Activated naive CD4-positive, alpha-beta T cell treated with anti-CD3 and anti-CD28 coated beads for 36 hours (primary cell): Measurements from ENCODE around the gene ARF6. TPM values are rescaled to one million over a fixed set of nuclear protein-coding genes. Genes with fewer than 3 reads are reported as not detected.
"Not testable (repeated sequence)": the region's sequence is repeated elsewhere in the genome, so short reads cannot be mapped to it uniquely, and the experiment has no call there.

Experiments used
- CTCF ChIA-PET: fragments of 350-600 bp; sonication (Branson Sonifier 250); formaldehyde crosslinking; loops from one replicate; lab custom pipeline; 2021; ENCODE audit warnings: antibody characterized with exemption; lab: Charles Lee
- DNase-seq: peaks from one replicate; pipeline ENCODE4 v3.0.0-alpha.2; 2020
- H3K27ac Mint-ChIP-seq: one replicate; pipeline ENCODE4 v1.8.0; 2021; ENCODE audit warnings: mild to moderate bottlenecking, mixed read lengths
- H3K27me3 Mint-ChIP-seq: one replicate; pipeline ENCODE4 v1.8.0; 2021; ENCODE audit warnings: low read depth, mixed read lengths
- H3K36me3 Mint-ChIP-seq: one replicate; pipeline ENCODE4 v1.8.0; 2021; ENCODE audit warnings: low read depth, mixed read lengths
- H3K4me1 Mint-ChIP-seq: one replicate; pipeline ENCODE4 v1.8.0; 2021; ENCODE audit warnings: low read depth, mixed read lengths
- H3K4me3 Mint-ChIP-seq: one replicate; pipeline ENCODE4 v1.8.0; 2021; ENCODE audit warnings: mild to moderate bottlenecking, moderate library complexity, mixed read lengths
- H3K9me3 Mint-ChIP-seq: one replicate; pipeline ENCODE4 v1.8.0; 2021; ENCODE audit warnings: mixed read lengths
- intact Hi-C: fragments of 100-400 bp; cut with micrococcal nuclease; formaldehyde crosslinking; loops from one replicate; pipeline ENCODE4 v1.15.1; 2023
- total RNA-seq, 2 experiments: library from RNA; stranded (reverse); gene quantifications; one replicate each; pipeline ENCODE4 v1.2.3, GENCODE V29; 2021

The ARF6 gene
- total RNA-seq, 2 experiments from 2014 or later = 128 to 129 TPM

- peak overlapping the region; percentile 100 for H3K4me3 Mint-ChIP-seq
- peaks cover 38% of the 10 kb centered on the region for H3K4me1 Mint-ChIP-seq
- intact Hi-C loops = loop anchor here (1.0 to 10.0 kb wide), 7 partner anchors 15 to 1952 kb away; partner anchors contain the start of gene SOS2
- DNase-seq = no peak
- CTCF ChIA-PET = interaction anchor here (0.7 to 1.8 kb wide), 9 partner anchors 28 to 209 kb away, joined by 3 to 12 read pairs (median 4); no protein-coding TSS in a partner anchor
- H3K27me3 Mint-ChIP-seq = no peaks in the 10 kb centered on the region
- H3K27ac Mint-ChIP-seq = peak overlapping the region; percentile 100
- no peaks in the 10 kb centered on the region for H3K9me3 Mint-ChIP-seq
- peaks cover 51% of the 10 kb centered on the region for H3K36me3 Mint-ChIP-seq
Observed at GRCh38 chr14:49895480-49895879, 2.6 kb downstream of the ARF6 start.

- peaks cover 51% of the 10 kb centered on the region for H3K36me3 Mint-ChIP-seq
- intact Hi-C loops = loop anchor here (1.0 to 10.0 kb wide), 3 partner anchors 626 to 1951 kb away; no protein-coding TSS in a partner anchor
- CTCF ChIA-PET = interaction anchor here (0.6 to 1.8 kb wide), 10 partner anchors 26 to 208 kb away, joined by 3 to 12 read pairs (median 4); no protein-coding TSS in a partner anchor
- H3K9me3 Mint-ChIP-seq, DNase-seq, H3K27me3 Mint-ChIP-seq: not testable (repeated sequence)
- peak overlapping the region; percentile 100 for H3K27ac Mint-ChIP-seq
- H3K4me1 Mint-ChIP-seq = peaks cover 38% of the 10 kb centered on the region
- H3K4me3 Mint-ChIP-seq = peak overlapping the region; percentile 100
Observed at GRCh38 chr14:49896272-49896671, 3.4 kb downstream of the ARF6 start.

- H3K9me3 Mint-ChIP-seq = no peaks in the 10 kb centered on the region
Observed at GRCh38 chr14:49896966-49897365, 4.1 kb downstream of the ARF6 start.

GRCh38 chr14:49897414-49897813 lies 4.5 kb downstream of the ARF6 start:
- intact Hi-C loops = loop anchor here (5.0 to 10.0 kb wide), 2 partner anchors 927 to 1950 kb away; no protein-coding TSS in a partner anchor
- Mint-ChIP-seq H3K4me1 (peaks cover 32% of the 10 kb centered on the region), H3K9me3 (peaks cover 1% of the 10 kb centered on the region), H3K36me3 (peaks cover 54% of the 10 kb centered on the region), H3K4me3 (peak overlapping the region; percentile 100), H3K27me3 (no peaks in the 10 kb centered on the region), H3K27ac (peak overlapping the region; percentile 100)
- CTCF ChIA-PET = interaction anchor here (0.7 to 1.0 kb wide), 2 partner anchors 103 to 141 kb away, joined by 3 to 6 read pairs; no protein-coding TSS in a partner anchor
- DNase-seq = no peak

More at GRCh38 chr14:49896966-49897365, 4.1 kb downstream of the ARF6 start:
- intact Hi-C loops = loop anchor here (1.0 to 10.0 kb wide), 3 partner anchors 625 to 1950 kb away; no protein-coding TSS in a partner anchor
- no peak for DNase-seq
- Mint-ChIP-seq H3K4me3 (peak overlapping the region; percentile 100), H3K36me3 (peaks cover 51% of the 10 kb centered on the region), H3K27me3 (no peaks in the 10 kb centered on the region), H3K4me1 (peaks cover 33% of the 10 kb centered on the region), H3K27ac (peak overlapping the region; percentile 100)
- CTCF ChIA-PET = interaction anchor here (1.0 kb wide), 1 partner anchor 141 kb away, joined by 6 read pairs; no protein-coding TSS in a partner anchor

- Mint-ChIP-seq H3K4me1 (peaks cover 32% of the 10 kb centered on the region), H3K9me3 (peaks cover 1% of the 10 kb centered on the region), H3K4me3 (peak overlapping the region; percentile 54), H3K27ac (peak overlapping the region; percentile 86), H3K36me3 (peaks cover 52% of the 10 kb centered on the region), H3K27me3 (no peaks in the 10 kb centered on the region)
- CTCF ChIA-PET = interaction anchor here (0.7 to 1.0 kb wide), 2 partner anchors 103 to 140 kb away, joined by 3 to 6 read pairs; no protein-coding TSS in a partner anchor
- DNase-seq = no peak
- intact Hi-C loops = loop anchor here (5.0 to 10.0 kb wide), 2 partner anchors 927 to 1949 kb away; no protein-coding TSS in a partner anchor
Observed at GRCh38 chr14:49897965-49898364, 5.1 kb downstream of the ARF6 start.

GRCh38 chr14:49898485-49898884 lies 5.6 kb downstream of the ARF6 start:
- H3K4me1 Mint-ChIP-seq = peaks cover 32% of the 10 kb centered on the region
- H3K36me3 Mint-ChIP-seq = peaks cover 49% of the 10 kb centered on the region
- peak overlapping the region; percentile 86 for H3K27ac Mint-ChIP-seq
- H3K4me3 Mint-ChIP-seq = peak overlapping the region; percentile 54
- no peaks in the 10 kb centered on the region for H3K27me3 Mint-ChIP-seq
- intact Hi-C loops = loop anchor here (5.0 to 10.0 kb wide), 2 partner anchors 926 to 1949 kb away; no protein-coding TSS in a partner anchor
- DNase-seq = no peak
- H3K9me3 Mint-ChIP-seq = peaks cover 1% of the 10 kb centered on the region
- CTCF ChIA-PET = interaction anchor here (0.7 to 1.1 kb wide), 2 partner anchors 45 to 102 kb away, joined by 5 to 7 read pairs; no protein-coding TSS in a partner anchor

GRCh38 chr14:49900973-49901372 lies 8.1 kb downstream of the ARF6 start:
- DNase-seq = no peak
- H3K9me3 Mint-ChIP-seq = peaks cover 3% of the 10 kb centered on the region
- H3K27me3 Mint-ChIP-seq = no peaks in the 10 kb centered on the region
- CTCF ChIA-PET = interaction anchor here (2.3 kb wide), 1 partner anchor 137 kb away, joined by 10 read pairs; no protein-coding TSS in a partner anchor
- intact Hi-C loops = no loop called here
- no peak overlapping the region for H3K27ac Mint-ChIP-seq
- H3K4me1 Mint-ChIP-seq = peaks cover 35% of the 10 kb centered on the region
- H3K4me3 Mint-ChIP-seq = no peak overlapping the region
- H3K36me3 Mint-ChIP-seq = peaks cover 28% of the 10 kb centered on the region

- intact Hi-C loops, DNase-seq, H3K4me3 Mint-ChIP-seq, CTCF ChIA-PET, H3K27me3 Mint-ChIP-seq, H3K9me3 Mint-ChIP-seq, H3K27ac Mint-ChIP-seq: not testable (repeated sequence)
- Mint-ChIP-seq H3K4me1 (peaks cover 42% of the 10 kb centered on the region), H3K36me3 (peaks cover 16% of the 10 kb centered on the region)
Observed at GRCh38 chr14:49902679-49903246, 9.9 kb downstream of the ARF6 start.

GRCh38 chr14:49904270-49904669 lies 11.4 kb downstream of the ARF6 start:
- peaks cover 3% of the 10 kb centered on the region for H3K9me3 Mint-ChIP-seq
- no peaks in the 10 kb centered on the region for H3K27me3 Mint-ChIP-seq
- H3K4me3 Mint-ChIP-seq = no peak overlapping the region
- peaks cover 35% of the 10 kb centered on the region for H3K4me1 Mint-ChIP-seq
- no peak for DNase-seq
- intact Hi-C loops = no loop called here
- CTCF ChIA-PET = interaction anchor here (0.6 kb wide), 1 partner anchor 40 kb away, joined by 3 read pairs; no protein-coding TSS in a partner anchor
- no peak overlapping the region for H3K27ac Mint-ChIP-seq
- peaks cover 6% of the 10 kb centered on the region for H3K36me3 Mint-ChIP-seq

- Mint-ChIP-seq H3K27me3 (no peaks in the 10 kb centered on the region), H3K27ac (no peak overlapping the region), H3K4me3 (no peak overlapping the region), H3K4me1 (peaks cover 35% of the 10 kb centered on the region), H3K36me3 (peaks cover 5% of the 10 kb centered on the region), H3K9me3 (peaks cover 3% of the 10 kb centered on the region)
- CTCF ChIA-PET = interaction anchor here (0.6 to 1.5 kb wide), 5 partner anchors 38 to 227 kb away, joined by 3 to 5 read pairs (median 3); no protein-coding TSS in a partner anchor
- intact Hi-C loops = loop anchor here (2.0 kb wide), 3 partner anchors 45 to 97 kb away; no protein-coding TSS in a partner anchor
- no peak for DNase-seq
Observed at GRCh38 chr14:49905989-49906388, 13.1 kb downstream of the ARF6 start.

GRCh38 chr14:49907186-49907585 lies 14.3 kb downstream of the ARF6 start:
- Mint-ChIP-seq H3K4me1 (peaks cover 42% of the 10 kb centered on the region), H3K9me3 (peaks cover 3% of the 10 kb centered on the region), H3K27ac (no peak overlapping the region), H3K27me3 (no peaks in the 10 kb centered on the region), H3K36me3 (peaks cover 4% of the 10 kb centered on the region), H3K4me3 (no peak overlapping the region)
- intact Hi-C loops = loop anchor here (1.0 to 2.0 kb wide), 4 partner anchors 8 to 96 kb away; no protein-coding TSS in a partner anchor
- CTCF ChIA-PET = interaction anchor here (1.0 to 1.4 kb wide), 5 partner anchors 25 to 132 kb away, joined by 3 to 7 read pairs (median 3); no protein-coding TSS in a partner anchor
- no peak for DNase-seq

GRCh38 chr14:49908433-49908782 lies 15.5 kb downstream of the ARF6 start:
- no peak overlapping the region for H3K27ac Mint-ChIP-seq
- no peak overlapping the region for H3K4me3 Mint-ChIP-seq
- peaks cover 2% of the 10 kb centered on the region for H3K36me3 Mint-ChIP-seq
- intact Hi-C loops = no loop called here
- DNase-seq = no peak
- H3K27me3 Mint-ChIP-seq = no peaks in the 10 kb centered on the region
- H3K4me1 Mint-ChIP-seq = peaks cover 40% of the 10 kb centered on the region
- peaks cover 2% of the 10 kb centered on the region for H3K9me3 Mint-ChIP-seq
- CTCF ChIA-PET = interaction anchor here (0.6 to 1.4 kb wide), 6 partner anchors 24 to 196 kb away, joined by 3 to 7 read pairs (median 3); no protein-coding TSS in a partner anchor
